WI38 (cell line): ENCODE measurements around the gene CYTIP.

Source experiments
- H3K4me3 ChIP-seq: 2 replicates; pipeline ENCODE4 v1.5.1; 2011; ENCODE audit warnings: low read depth, mild to moderate bottlenecking, control low read depth, low read length
- TF ChIP-seq, protein P1 (sequence below): IDR thresholded peaks from 2 replicates; pipeline ENCODE4 v1.5.1; 2012; ENCODE audit warnings: low read depth, mild to moderate bottlenecking, control low read depth, low read length

Gene CYTIP

DNA sequence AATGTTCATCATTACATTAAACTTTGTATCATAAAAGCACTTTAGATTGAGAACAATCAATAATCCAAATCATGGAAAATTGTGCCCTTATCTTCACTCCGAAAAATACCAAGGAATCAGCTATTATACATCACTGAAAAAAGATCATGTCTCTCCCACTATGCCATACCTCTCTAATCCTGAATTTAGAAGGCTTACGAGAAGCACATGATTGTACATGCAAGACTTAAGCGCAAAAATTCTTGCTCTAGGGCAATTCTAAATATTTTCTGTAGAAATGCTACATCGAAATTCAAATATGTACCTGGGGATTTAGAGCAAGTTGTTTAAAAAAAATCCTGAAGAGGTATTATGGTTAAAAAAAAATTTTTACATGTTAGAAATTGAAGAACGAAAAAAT, 1.3 kb downstream of the CYTIP start:
- TF ChIP-seq, protein P1, sequence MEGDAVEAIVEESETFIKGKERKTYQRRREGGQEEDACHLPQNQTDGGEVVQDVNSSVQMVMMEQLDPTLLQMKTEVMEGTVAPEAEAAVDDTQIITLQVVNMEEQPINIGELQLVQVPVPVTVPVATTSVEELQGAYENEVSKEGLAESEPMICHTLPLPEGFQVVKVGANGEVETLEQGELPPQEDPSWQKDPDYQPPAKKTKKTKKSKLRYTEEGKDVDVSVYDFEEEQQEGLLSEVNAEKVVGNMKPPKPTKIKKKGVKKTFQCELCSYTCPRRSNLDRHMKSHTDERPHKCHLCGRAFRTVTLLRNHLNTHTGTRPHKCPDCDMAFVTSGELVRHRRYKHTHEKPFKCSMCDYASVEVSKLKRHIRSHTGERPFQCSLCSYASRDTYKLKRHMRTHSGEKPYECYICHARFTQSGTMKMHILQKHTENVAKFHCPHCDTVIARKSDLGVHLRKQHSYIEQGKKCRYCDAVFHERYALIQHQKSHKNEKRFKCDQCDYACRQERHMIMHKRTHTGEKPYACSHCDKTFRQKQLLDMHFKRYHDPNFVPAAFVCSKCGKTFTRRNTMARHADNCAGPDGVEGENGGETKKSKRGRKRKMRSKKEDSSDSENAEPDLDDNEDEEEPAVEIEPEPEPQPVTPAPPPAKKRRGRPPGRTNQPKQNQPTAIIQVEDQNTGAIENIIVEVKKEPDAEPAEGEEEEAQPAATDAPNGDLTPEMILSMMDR = no peak
- no peak overlapping the region for H3K4me3 ChIP-seq

DNA sequence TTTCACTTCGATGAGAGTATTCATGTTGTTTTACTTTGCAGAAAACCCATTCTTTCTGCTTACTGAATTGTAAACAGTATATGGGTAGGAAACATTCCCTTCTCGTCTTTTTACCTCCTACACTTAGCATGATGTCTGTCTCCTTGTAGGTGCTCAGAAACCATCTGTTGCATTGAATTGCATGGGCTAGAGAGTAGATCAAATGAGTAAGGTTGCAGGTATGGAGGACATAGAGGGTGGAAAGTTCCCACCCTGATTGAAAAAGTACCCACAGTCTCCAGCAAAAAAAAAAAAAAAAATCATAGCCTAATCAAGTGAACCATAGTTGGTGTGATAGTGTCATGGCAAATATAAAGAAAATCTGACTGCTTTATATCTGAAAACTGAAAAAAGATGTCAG, 1.7 kb downstream of the CYTIP start:
- TF ChIP-seq, protein P1 = no peak
- H3K4me3 ChIP-seq = no peak overlapping the region

DNA sequence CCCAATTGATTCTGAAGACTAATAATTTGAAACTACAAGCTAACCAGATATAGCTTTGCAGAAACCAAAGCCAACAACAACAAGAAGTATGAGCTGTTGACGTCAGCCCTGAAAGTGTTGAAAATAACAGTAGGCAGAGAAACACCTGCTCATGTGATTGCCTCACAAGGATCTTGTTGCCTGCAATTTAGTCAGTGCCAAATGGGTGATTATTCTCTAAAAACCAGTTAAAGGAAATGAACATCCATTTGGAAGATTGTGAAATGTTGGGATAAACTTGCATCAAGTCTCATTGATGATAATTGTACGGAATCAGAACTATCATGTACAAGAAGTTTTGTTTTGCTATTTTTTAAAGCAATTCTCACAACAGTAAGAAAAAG, 2.8 kb downstream of the CYTIP start:
- TF ChIP-seq, protein P1 = no peak
- no peak overlapping the region for H3K4me3 ChIP-seq

DNA sequence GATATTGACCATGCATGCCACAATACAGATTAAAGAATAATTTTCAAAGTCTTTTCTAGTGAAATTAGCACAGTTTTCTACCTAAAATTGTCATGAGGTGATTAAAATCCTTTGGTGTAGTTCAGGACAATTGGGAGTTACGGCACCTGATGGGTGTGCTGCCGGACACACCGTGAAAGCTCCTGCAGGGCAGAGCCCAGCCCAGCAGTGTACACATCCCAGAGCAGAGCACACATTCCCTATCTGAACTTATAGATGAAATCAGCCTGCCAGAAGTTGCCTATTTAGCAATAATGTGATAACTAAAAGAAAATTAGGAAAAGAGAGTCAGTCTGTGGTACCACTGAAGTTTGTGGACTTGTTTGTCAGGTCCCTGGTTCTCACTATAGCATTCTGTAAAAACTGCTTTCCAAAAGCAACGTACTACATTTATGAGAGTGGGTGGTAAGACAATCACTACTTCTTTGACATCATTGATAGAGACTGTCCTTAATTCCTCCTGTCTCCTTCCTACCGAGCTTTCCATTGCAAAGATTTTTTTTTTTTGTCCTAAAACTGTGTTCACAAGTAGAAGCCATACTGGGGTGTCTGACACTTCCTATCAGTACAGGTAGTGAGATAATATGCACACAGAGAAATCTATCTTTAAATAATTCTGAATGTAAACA, 3.4 kb downstream of the CYTIP start:
- TF ChIP-seq, protein P1 = no peak
- no peak overlapping the region for H3K4me3 ChIP-seq

DNA sequence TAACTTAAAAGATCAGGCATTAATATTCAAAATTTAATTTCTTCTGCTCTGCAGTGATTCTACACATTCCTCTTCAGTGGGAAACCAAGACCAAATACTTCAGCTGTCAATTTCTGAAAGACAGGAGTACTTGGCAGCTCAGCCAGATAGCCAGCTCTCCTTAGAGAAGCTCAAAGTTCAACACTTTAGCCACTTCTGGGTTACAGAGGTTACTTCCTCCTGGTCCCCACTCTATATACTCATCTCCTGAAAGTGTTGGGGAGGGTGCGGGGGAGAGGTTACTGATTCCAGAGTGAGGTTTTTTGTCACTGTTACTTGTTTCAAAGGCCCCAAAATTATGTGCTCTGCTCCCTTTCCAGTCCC, 4.1 kb downstream of the CYTIP start:
- H3K4me3 ChIP-seq = no peak overlapping the region
- TF ChIP-seq, protein P1 = no peak

DNA sequence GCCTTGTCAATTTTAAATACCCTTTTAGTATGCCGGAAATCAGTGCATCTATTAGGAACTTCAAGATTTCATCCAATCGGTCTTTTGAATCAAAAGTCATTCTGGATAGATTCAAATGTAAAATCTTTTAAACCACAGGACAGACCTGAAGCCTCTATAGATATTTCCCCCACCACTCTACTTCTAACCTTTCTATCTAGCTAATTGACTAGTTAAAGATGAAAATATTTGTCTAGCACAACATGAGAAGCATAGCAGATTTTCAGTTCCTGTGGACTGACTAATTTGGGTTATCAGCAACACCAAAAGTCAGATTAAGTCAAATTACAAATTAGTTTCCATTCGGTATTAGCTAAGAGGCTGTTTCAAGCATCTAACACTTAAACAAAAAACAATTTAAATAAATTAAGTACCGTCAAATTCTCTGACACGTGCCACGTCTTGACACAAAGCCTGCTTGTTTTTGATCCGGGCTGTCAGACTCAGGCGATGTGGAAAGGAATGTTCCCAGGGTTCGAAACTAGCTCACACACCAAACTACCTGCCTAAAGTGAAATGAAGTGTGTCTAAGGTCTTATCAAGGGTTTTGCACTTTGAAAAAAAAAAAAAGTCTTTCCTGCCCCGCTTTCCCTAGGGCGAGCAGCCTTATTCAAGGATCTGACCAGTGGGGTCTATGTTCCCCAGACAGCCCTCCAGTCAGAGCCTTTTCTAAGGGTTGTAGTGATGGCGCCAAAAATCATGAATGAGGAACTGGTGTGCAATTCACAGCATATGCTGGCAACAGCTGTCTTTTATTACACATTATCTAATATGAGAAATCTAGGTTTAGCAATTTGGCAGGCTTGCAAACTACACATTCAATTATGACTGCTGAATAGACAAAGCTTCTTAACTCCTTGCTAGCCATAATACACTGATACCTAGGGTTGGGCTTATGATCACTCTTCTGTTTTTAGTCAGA, 4.7 kb downstream of the CYTIP start:
- TF ChIP-seq, protein P1 = no peak
- H3K4me3 ChIP-seq = no peak overlapping the region

DNA sequence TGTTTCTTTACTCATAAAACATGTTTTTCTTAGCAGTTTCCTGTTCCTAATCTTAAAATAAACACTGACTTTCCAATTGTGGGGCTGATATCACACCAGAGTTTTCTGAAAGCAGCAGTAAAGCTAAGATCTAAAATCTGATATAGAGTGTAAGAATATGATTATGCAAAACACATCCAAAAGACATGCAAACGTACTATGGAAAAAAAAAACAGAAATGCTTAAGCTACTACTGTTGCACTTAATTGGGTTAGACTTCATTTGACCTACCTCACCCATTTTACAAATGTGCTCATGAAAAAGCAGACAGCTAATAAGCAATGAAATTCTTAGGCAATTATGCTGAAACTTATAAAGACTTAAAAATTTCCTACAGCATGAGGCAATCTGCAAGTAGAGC, 10.5 kb downstream of the CYTIP start:
- no peak overlapping the region for H3K4me3 ChIP-seq
- TF ChIP-seq, protein P1 = no peak
